Tibial nerve (tissue), 4 donors: Measurements from ENCODE around the gene CFAP221. TPM values are rescaled to one million over a fixed set of nuclear protein-coding genes. Genes with fewer than 3 reads are reported as not detected.

Experiments used
- DNase-seq, 2 donors: peaks; one replicate each; pipeline ENCODE4 v3.0.0-alpha.2; 2019; ENCODE audit warnings: low spot score in 2 of 2
- H3K27ac ChIP-seq, 4 donors: fragments of 200-600 bp; sonication (generic) in 3 of 4; one replicate each; pipeline ENCODE4 v1.5.1; 2017 to 2019; ENCODE audit warnings: mild to moderate bottlenecking in 1 of 4
- H3K27me3 ChIP-seq, 2 donors: fragments of 200-600 bp; sonication (generic) in 1 of 2; one replicate each; pipeline versions ENCODE4 v1.5.1 to v1.6.0; 2017 to 2019
- H3K36me3 ChIP-seq, 3 donors: fragments of 200-600 bp; sonication (generic); one replicate each; pipeline ENCODE4 v1.5.1; 2018 to 2019
- H3K4me1 ChIP-seq, 4 donors: fragments of 200-600 bp; sonication (generic) in 3 of 4; one replicate each; pipeline ENCODE4 v1.5.1; 2017 to 2019
- H3K4me3 ChIP-seq, 4 donors: fragments of 200-600 bp; sonication (generic) in 3 of 4; one replicate each; pipeline ENCODE4 v1.5.1; 2017 to 2019; ENCODE audit warnings: mild to moderate bottlenecking in 1 of 4, moderate library complexity in 1 of 4
- H3K9me3 ChIP-seq, 4 donors: fragments of 200-600 bp; sonication (generic) in 3 of 4; one replicate each; pipeline ENCODE4 v1.5.1; 2017 to 2019
- EP300 ChIP-seq, 2 donors: sonication (generic); formaldehyde crosslinking; IDR thresholded peaks; one replicate each; pipeline ENCODE4 v1.6.1; 2017; ENCODE audit warnings: antibody characterized with exemption in 2 of 2, mild to moderate bottlenecking in 1 of 2
- POLR2A ChIP-seq, 2 donors: fragments of 450-650 bp; IDR thresholded peaks; one replicate each; pipeline ENCODE4 v1.6.1; 2017; ENCODE audit warnings: antibody characterized with exemption in 2 of 2, mild to moderate bottlenecking in 2 of 2, moderate library complexity in 2 of 2
- WGBS, 2 donors: methylation state at CpG; one replicate each; pipeline ENCODE4 v1.1.5; 2018; 5-methylcytosine and 5-hydroxymethylcytosine counted together
- total RNA-seq, 4 donors: library from RNA; depleted of rRNA; stranded (reverse); fragments of >200 nt; gene quantifications; one replicate each; pipeline ENCODE4 v1.1.0, GENCODE V29; 2016
- TF ChIP-seq, protein P1 (sequence below), 5 experiments: fragments of 200-600 bp in 3 of 5; fragments of 450-650 bp in 2 of 5; sonication (generic) in 3 of 5; IDR thresholded peaks; one replicate each; pipeline ENCODE4 v1.5.1; 2016 to 2019; ENCODE audit warnings: antibody characterized with exemption in 5 of 5, mild to moderate bottlenecking in 3 of 5, moderate library complexity in 2 of 5

CFAP221 gene
- total RNA-seq, 4 donors from 2014 or later: 0.30 to 1.7 (median 0.42) TPM; not detected in 1

DNA sequence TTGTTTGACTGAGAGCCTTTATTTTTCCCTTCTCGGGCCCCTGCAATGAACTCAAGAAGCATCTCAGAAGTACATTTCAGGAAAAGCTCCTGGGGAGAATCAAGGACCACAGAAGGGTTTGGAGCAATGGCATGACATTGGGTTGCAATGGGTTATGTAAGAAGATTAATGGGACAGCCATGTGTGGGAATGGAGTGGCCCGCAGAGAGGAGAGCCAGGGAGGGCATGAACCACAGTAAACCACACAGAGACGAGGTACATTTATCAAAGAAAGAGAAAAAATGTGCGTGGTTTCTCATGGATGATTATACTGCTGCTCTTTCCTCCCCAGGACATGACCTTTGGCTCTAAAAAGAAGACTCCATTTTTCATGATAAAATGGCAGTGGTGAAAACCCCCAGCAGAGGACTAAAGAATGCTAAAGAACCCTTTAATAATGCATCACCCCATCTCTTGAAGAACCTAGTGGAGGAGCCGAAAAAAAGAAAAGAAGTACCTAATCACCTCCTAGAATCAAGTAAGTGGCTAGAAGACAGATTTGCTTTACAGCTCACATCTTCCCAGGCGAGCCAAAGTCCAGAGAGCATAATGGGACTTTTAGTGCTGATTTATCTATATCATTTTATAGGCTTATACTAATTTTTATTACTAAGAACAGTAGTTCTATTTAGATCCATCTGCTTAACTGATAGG is 1.7 kb downstream of the CFAP221 start:
- no peaks in the 10 kb centered on the region for H3K9me3 ChIP-seq
- no peak overlapping the region for H3K4me3 ChIP-seq
- TF ChIP-seq POLR2A (IDR thresholded peaks at IDR 0.05): no peak
- TF ChIP-seq, protein P1, sequence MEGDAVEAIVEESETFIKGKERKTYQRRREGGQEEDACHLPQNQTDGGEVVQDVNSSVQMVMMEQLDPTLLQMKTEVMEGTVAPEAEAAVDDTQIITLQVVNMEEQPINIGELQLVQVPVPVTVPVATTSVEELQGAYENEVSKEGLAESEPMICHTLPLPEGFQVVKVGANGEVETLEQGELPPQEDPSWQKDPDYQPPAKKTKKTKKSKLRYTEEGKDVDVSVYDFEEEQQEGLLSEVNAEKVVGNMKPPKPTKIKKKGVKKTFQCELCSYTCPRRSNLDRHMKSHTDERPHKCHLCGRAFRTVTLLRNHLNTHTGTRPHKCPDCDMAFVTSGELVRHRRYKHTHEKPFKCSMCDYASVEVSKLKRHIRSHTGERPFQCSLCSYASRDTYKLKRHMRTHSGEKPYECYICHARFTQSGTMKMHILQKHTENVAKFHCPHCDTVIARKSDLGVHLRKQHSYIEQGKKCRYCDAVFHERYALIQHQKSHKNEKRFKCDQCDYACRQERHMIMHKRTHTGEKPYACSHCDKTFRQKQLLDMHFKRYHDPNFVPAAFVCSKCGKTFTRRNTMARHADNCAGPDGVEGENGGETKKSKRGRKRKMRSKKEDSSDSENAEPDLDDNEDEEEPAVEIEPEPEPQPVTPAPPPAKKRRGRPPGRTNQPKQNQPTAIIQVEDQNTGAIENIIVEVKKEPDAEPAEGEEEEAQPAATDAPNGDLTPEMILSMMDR (IDR thresholded peaks at IDR 0.05): no peak
- no peak for TF ChIP-seq EP300 (IDR thresholded peaks at IDR 0.05)
- DNase-seq: no peak
- peaks cover 0 to 12% (median 2%) of the 10 kb centered on the region in 4 donors for H3K4me1 ChIP-seq
- H3K27ac ChIP-seq: no peak overlapping the region
- H3K36me3 ChIP-seq: no peaks in the 10 kb centered on the region
- WGBS, 2 donors: 68 to 75% methylated on average over 6 of the region's 6 CpGs
- peaks cover 0 to 33% of the 10 kb centered on the region in 2 donors for H3K27me3 ChIP-seq

DNA sequence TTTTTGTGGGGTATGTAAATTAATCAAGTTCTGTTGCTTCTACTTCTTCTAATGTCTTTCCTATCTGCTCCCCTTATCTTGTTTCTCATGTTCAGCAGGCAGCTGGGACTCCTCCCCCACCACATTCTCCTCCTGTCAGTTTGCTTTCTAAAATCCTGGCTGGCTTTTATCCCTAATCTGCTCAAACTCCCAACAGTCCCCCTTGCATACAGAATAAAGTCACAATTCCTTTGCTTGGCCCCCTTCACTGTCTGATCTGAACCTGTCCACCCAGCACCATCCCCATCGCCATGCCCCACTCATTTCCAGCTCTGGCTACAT is 2.2 kb downstream of the CFAP221 start:
- Histone ChIP-seq H3K4me3 (no peak overlapping the region), H3K9me3 (no peaks in the 10 kb centered on the region), H3K4me1 (peaks cover 0 to 12% (median 2%) of the 10 kb centered on the region in 4 donors), H3K36me3 (no peaks in the 10 kb centered on the region), H3K27ac (no peak overlapping the region), H3K27me3 (peaks cover 0 to 30% of the 10 kb centered on the region in 2 donors)
- DNase-seq: no peak
- WGBS, 2 donors: 92 to 95% methylated on average over 1 of the region's 1 CpG
- TF ChIP-seq, protein P1 (IDR thresholded peaks at IDR 0.05): no peak
- TF ChIP-seq POLR2A (IDR thresholded peaks at IDR 0.05) (no peak), EP300 (IDR thresholded peaks at IDR 0.05) (no peak)

DNA sequence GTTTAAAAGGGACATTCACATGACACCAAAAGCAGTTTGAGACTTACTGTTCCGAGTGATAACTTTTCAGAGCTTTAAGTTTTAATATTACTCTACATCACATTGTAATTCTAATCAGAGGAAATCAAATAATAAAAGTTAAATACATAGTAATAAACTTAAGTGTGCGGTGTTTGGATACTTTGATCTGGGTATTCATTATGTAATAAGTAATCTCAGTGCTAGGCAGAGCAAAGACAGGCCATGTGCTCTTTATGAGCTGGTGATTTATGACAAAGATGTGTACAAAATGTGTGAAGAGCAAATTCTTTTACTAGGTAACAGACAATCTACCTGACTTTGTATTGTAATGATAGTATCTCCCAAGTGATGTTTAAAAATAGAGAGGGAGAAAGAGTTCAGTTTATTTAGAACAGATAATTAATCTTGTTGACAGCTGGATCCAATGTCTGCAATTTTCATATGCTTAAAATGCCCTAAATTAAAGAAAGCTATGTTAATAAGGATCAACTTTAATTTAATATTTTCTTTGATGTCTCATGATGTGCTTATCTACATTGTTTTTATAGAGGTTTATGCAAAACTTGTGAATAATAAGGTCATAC is 4.4 kb downstream of the CFAP221 start:
- H3K4me1 ChIP-seq: peaks cover 0 to 12% (median 2%) of the 10 kb centered on the region in 4 donors
- 84 to 94% methylated on average over 2 of the region's 2 CpGs for WGBS, 2 donors
- H3K27ac ChIP-seq: no peak overlapping the region
- DNase-seq: no peak
- no peaks in the 10 kb centered on the region for H3K36me3 ChIP-seq
- peaks cover 0 to 10% of the 10 kb centered on the region in 2 donors for H3K27me3 ChIP-seq
- no peaks in the 10 kb centered on the region for H3K9me3 ChIP-seq
- H3K4me3 ChIP-seq: no peak overlapping the region
- TF ChIP-seq EP300 (IDR thresholded peaks at IDR 0.05) (no peak), POLR2A (IDR thresholded peaks at IDR 0.05) (no peak)
- TF ChIP-seq, protein P1 (IDR thresholded peaks at IDR 0.05): no peak

DNA sequence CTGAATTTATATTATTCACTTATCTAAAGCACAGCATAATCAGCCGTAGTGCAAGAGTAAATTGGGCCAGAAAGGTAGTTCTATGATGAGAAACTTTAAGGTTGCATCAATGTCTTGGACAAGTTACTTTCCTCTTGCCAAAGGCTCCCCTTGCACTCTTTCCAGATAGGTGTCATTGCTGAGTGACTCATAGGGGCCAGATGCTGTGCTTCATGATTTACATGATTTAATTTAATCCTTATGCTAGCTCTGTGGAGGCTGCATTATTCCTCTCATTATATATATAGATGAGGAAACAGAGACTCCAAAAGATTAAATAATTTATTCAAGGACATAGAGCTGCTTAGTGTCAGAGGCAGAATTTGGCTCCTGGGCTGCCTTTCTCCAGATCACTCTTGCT is 5.0 kb downstream of the CFAP221 start:
- Histone ChIP-seq H3K27me3 (peaks cover 0 to 10% of the 10 kb centered on the region in 2 donors), H3K27ac (no peak overlapping the region), H3K9me3 (no peaks in the 10 kb centered on the region), H3K4me1 (peaks cover 0 to 12% (median 2%) of the 10 kb centered on the region in 4 donors), H3K36me3 (no peaks in the 10 kb centered on the region), H3K4me3 (no peak overlapping the region)
- TF ChIP-seq EP300 (IDR thresholded peaks at IDR 0.05) (no peak), POLR2A (IDR thresholded peaks at IDR 0.05) (no peak)
- TF ChIP-seq, protein P1 (IDR thresholded peaks at IDR 0.05): no peak
- no peak for DNase-seq
- WGBS, 2 donors: 86 to 93% methylated on average over 1 of the region's 1 CpG

DNA sequence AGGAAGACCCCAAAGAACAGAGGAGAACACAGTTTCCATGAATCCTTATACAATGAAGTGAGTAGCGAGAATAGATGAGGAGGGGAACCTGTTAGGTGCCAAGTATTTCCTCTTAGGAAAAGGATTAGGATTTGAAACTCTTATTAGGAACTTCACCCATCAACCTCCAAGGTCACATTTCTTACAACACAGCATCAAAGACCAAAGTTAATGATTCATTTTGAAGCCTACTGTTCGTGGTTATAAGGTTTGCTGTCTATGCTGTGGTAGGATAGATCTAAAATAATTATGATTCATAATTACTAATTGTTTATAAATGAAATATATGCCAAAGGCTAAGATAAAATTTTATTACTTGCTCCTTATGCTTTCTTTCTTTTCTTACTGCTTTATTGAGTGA is 6.1 kb downstream of the CFAP221 start:
- 90 to 91% methylated on average over 2 of the region's 2 CpGs for WGBS, 2 donors
- Histone ChIP-seq H3K4me3 (no peak overlapping the region), H3K9me3 (no peaks in the 10 kb centered on the region), H3K4me1 (peaks cover 0 to 1% (median 0%) of the 10 kb centered on the region in 4 donors), H3K27ac (no peak overlapping the region), H3K27me3 (peaks cover 0 to 1% of the 10 kb centered on the region in 2 donors), H3K36me3 (no peaks in the 10 kb centered on the region)
- no peak for DNase-seq
- TF ChIP-seq, protein P1 (IDR thresholded peaks at IDR 0.05): no peak
- TF ChIP-seq EP300 (IDR thresholded peaks at IDR 0.05): no peak
- no peak for TF ChIP-seq POLR2A (IDR thresholded peaks at IDR 0.05)
